ENCODE results near the gene SLC13A3. TPM values are rescaled to one million over a fixed set of nuclear protein-coding genes. Genes with fewer than 3 reads are reported as not detected.

The SLC13A3 gene
- total and polyA plus RNA-seq, 2 donors (not counting 3 experiments of a cell fraction or from before 2014, with no cell fraction given) = 0.11 to 0.40 TPM

DNA sequence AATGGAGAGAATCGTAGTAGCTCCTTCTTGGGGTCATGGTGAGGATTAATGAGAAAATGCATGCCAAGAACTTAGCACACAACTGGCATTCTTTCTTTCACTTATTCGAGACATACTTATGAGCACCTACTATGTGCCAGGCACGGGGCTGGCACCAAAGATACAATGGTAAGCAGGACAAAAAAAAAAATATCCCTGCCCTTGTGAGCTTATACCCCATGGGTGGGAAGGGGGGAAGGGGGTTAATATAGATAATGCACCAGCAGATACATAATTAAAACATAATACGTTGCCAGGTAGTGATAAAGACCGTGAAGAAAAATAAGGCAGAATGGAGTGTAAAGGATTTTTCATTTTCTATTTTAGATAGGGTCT, 8.3 kb downstream of the SLC13A3 start:
- FAIRE-seq (no peak), DNase-seq (ENCODE audit: low read depth, low spot score) (no peak)

DNA sequence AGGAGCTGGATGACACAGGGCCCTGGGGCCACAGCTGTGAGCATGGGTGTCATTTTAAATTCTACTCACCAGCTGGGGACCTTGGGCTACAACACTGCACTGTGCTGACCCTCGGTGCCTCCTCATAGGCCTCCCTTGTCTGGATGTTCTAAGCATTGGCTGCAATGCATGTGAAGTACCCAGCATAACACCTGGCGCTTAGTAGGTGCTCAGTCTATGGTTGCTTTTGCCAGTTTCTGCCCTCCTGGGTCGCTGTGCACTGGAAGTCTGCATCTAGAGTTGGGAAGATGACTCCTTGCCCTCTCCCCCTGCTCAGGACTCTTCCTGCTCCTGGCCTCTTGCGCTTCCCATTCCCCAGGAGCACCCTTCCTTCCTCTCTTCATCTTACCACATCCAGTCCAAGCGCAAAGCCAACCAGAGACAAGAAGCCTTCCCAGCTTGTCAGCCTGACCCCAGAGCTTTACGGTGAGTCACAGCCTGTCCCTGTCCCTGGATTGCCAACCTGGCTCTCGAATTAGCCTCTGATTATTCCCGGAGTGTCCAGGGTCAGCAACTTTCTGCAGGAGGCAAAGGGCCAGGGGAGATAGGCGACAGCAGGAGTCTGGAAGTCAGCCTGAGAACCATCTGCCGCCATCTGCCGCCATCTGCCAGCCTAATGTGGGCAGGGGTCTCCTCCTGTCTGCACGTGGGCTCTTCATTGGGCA, 8.8 kb downstream of the SLC13A3 start:
- TF ChIP-seq, protein P1, sequence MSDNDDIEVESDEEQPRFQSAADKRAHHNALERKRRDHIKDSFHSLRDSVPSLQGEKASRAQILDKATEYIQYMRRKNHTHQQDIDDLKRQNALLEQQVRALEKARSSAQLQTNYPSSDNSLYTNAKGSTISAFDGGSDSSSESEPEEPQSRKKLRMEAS (IDR thresholded peaks at IDR 0.05; ENCODE audit: insufficient read depth, insufficient read length) = no peak
- TF ChIP-seq EZH2 (IDR thresholded peaks at IDR 0.05; ENCODE audit: borderline replicate concordance, low read depth, low read length, severe bottlenecking) (no peak), POLR2AphosphoS5 (IDR thresholded peaks at IDR 0.05; ENCODE audit: insufficient read depth, low read depth, low read length) (no peak), GATA2 (IDR thresholded peaks at IDR 0.05; ENCODE audit: insufficient read depth, insufficient read length, low read depth, low read length) (no peak), POLR2A (IDR thresholded peaks at IDR 0.05; ENCODE audit: low read depth, low read length) (no peak), FOS (IDR thresholded peaks at IDR 0.05; ENCODE audit: borderline replicate concordance, insufficient read depth, low read length) (no peak), MYC (IDR thresholded peaks at IDR 0.05; ENCODE audit: low read depth, low read length) (no peak), JUN (IDR thresholded peaks at IDR 0.05; ENCODE audit: borderline replicate concordance, insufficient read depth, insufficient read length, low read depth) (no peak)
- TF ChIP-seq, protein P2, sequence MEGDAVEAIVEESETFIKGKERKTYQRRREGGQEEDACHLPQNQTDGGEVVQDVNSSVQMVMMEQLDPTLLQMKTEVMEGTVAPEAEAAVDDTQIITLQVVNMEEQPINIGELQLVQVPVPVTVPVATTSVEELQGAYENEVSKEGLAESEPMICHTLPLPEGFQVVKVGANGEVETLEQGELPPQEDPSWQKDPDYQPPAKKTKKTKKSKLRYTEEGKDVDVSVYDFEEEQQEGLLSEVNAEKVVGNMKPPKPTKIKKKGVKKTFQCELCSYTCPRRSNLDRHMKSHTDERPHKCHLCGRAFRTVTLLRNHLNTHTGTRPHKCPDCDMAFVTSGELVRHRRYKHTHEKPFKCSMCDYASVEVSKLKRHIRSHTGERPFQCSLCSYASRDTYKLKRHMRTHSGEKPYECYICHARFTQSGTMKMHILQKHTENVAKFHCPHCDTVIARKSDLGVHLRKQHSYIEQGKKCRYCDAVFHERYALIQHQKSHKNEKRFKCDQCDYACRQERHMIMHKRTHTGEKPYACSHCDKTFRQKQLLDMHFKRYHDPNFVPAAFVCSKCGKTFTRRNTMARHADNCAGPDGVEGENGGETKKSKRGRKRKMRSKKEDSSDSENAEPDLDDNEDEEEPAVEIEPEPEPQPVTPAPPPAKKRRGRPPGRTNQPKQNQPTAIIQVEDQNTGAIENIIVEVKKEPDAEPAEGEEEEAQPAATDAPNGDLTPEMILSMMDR (IDR thresholded peaks at IDR 0.05; ENCODE audit: extremely low read depth in 1 of 2, insufficient read depth in 1 of 2, low read depth in 1 of 2, low read length in 2 of 2) = no peak
- Histone ChIP-seq H2AFZ (ENCODE audit: low read depth, low read length) (no peak overlapping the region), H3K79me2 (ENCODE audit: control insufficient read depth, insufficient read depth, low read length) (no peaks in the 10 kb centered on the region), H3K36me3 (ENCODE audit: control insufficient read depth in 2 of 2, extremely low read depth in 1 of 2, insufficient read depth in 2 of 2, low read length in 2 of 2) (no peaks in the 10 kb centered on the region), H3K27me3 (ENCODE audit: control insufficient read depth in 2 of 2, insufficient read depth in 2 of 2, low read length in 2 of 2) (no peaks in the 10 kb centered on the region), H3K27ac (ENCODE audit: insufficient read depth, low read depth, low read length) (no peak overlapping the region), H3K4me1 (ENCODE audit: control insufficient read depth, extremely low read depth, insufficient read depth, low read length) (no peaks in the 10 kb centered on the region), H3K9me3 (replicated peaks; ENCODE audit: control insufficient read depth, insufficient read depth, low read length) (no peaks in the 10 kb centered on the region), H4K20me1 (replicated peaks; ENCODE audit: control insufficient read depth, extremely low read depth, insufficient read depth, low read length) (no peaks in the 10 kb centered on the region), H3K9ac (replicated peaks; ENCODE audit: extremely low read depth, insufficient read depth, low read length) (no peak overlapping the region), H3K9me1 (replicated peaks; ENCODE audit: control insufficient read depth, extremely low read depth, insufficient read depth, low read length) (no peaks in the 10 kb centered on the region), H3K4me3 (replicated peaks in 1 of 3; ENCODE audit: insufficient read depth in 1 of 3, low read depth in 1 of 3, low read length in 3 of 3) (no peak overlapping the region), H3K4me2 (ENCODE audit: insufficient read depth, low read length) (no peak overlapping the region)
- DNase-seq (ENCODE audit: low read depth, low spot score) (no peak), FAIRE-seq (no peak)
- no TSS peak for BruUV-seq (replicated peaks)
- intact Hi-C loops (cut with micrococcal nuclease) (no loop called here), dilution Hi-C loops (cut with MboI; ENCODE audit: extremely low pct_ligation_motif_present, low sequenced_read_pairs) (no loop called here)
- ChIA-PET POLR2A (no interaction called here), CTCF (no interaction called here)

More for the DNA sequence above, 8.3 kb downstream of the SLC13A3 start:
- H3K27ac ChIP-seq (ENCODE audit: insufficient read depth, low read depth, low read length) = no peak overlapping the region
- H2AFZ ChIP-seq (ENCODE audit: low read depth, low read length) = no peak overlapping the region
- H4K20me1 ChIP-seq (replicated peaks; ENCODE audit: control insufficient read depth, extremely low read depth, insufficient read depth, low read length) = no peaks in the 10 kb centered on the region
- no peaks in the 10 kb centered on the region for H3K9me3 ChIP-seq (replicated peaks; ENCODE audit: control insufficient read depth, insufficient read depth, low read length)
- H3K4me3 ChIP-seq (replicated peaks in 1 of 3; ENCODE audit: insufficient read depth in 1 of 3, low read depth in 1 of 3, low read length in 3 of 3) = no peak overlapping the region
- no peak overlapping the region for H3K4me2 ChIP-seq (ENCODE audit: insufficient read depth, low read length)
- ChIA-PET CTCF (interaction anchor here (1.2 kb wide), 1 partner anchor 10 kb away, joined by 3 read pairs; no protein-coding TSS in a partner anchor), POLR2A (no interaction called here)
- TF ChIP-seq POLR2AphosphoS5 (IDR thresholded peaks at IDR 0.05; ENCODE audit: insufficient read depth, low read depth, low read length) (no peak), MYC (IDR thresholded peaks at IDR 0.05; ENCODE audit: low read depth, low read length) (no peak), FOS (IDR thresholded peaks at IDR 0.05; ENCODE audit: borderline replicate concordance, insufficient read depth, low read length) (no peak), EZH2 (IDR thresholded peaks at IDR 0.05; ENCODE audit: borderline replicate concordance, low read depth, low read length, severe bottlenecking) (no peak)
- TF ChIP-seq, protein P1 (IDR thresholded peaks at IDR 0.05; ENCODE audit: insufficient read depth, insufficient read length) = no peak
- no peaks in the 10 kb centered on the region for H3K4me1 ChIP-seq (ENCODE audit: control insufficient read depth, extremely low read depth, insufficient read depth, low read length)
- no peaks in the 10 kb centered on the region for H3K79me2 ChIP-seq (ENCODE audit: control insufficient read depth, insufficient read depth, low read length)
- dilution Hi-C loops (cut with MboI; ENCODE audit: extremely low pct_ligation_motif_present, low sequenced_read_pairs) = no loop called here
- H3K27me3 ChIP-seq (ENCODE audit: control insufficient read depth in 2 of 2, insufficient read depth in 2 of 2, low read length in 2 of 2) = no peaks in the 10 kb centered on the region
- intact Hi-C loops (cut with micrococcal nuclease) = no loop called here
- H3K9ac ChIP-seq (replicated peaks; ENCODE audit: extremely low read depth, insufficient read depth, low read length) = no peak overlapping the region
- BruUV-seq (replicated peaks) = no TSS peak
- no peaks in the 10 kb centered on the region for H3K36me3 ChIP-seq (ENCODE audit: control insufficient read depth in 2 of 2, extremely low read depth in 1 of 2, insufficient read depth in 2 of 2, low read length in 2 of 2)
- no peaks in the 10 kb centered on the region for H3K9me1 ChIP-seq (replicated peaks; ENCODE audit: control insufficient read depth, extremely low read depth, insufficient read depth, low read length)
